HepG2 (cell line): ENCODE measurements around the gene PURB. TPM values are rescaled to one million over a fixed set of nuclear protein-coding genes. Genes with fewer than 3 reads are reported as not detected.

Experiments used
- BORCS8-MEF2B ChIP-seq: sonication (generic); formaldehyde crosslinking; IDR thresholded peaks from 2 replicates; pipeline ENCODE4 v1.8.0; 2022; ENCODE audit warnings: mild to moderate bottlenecking, missing genetic modification reagents
- ELF3 ChIP-seq: IDR thresholded peaks from 2 replicates; pipeline ENCODE4 v1.6.1; 2016; ENCODE audit warnings: missing genetic modification reagents, missing compliant biosample characterization
- GZF1 ChIP-seq: sonication (generic); formaldehyde crosslinking; IDR thresholded peaks from 2 replicates; pipeline ENCODE4 v1.5.1; 2020; ENCODE audit warnings: mild to moderate bottlenecking, missing genetic modification reagents
- HDAC6 ChIP-seq: fragments of 200-600 bp; sonication (generic); IDR thresholded peaks from 2 replicates; pipeline ENCODE4 v1.7.0; 2017; ENCODE audit warnings: mild to moderate bottlenecking, antibody characterized with exemption, low read length, low read depth
- IKZF4 ChIP-seq: sonication (generic); formaldehyde crosslinking; IDR thresholded peaks from 2 replicates; pipeline ENCODE4 v1.5.1; 2020; ENCODE audit warnings: borderline replicate concordance, mild to moderate bottlenecking, low read depth, missing genetic modification reagents; ENCODE audit errors: not compliant biosample characterization
- JUND ChIP-seq: sonication (generic); formaldehyde crosslinking; IDR thresholded peaks from 2 replicates; pipeline ENCODE4 v1.8.0; 2022; ENCODE audit warnings: mild to moderate bottlenecking, missing genetic modification reagents
- KAT7 ChIP-seq: IDR thresholded peaks from 2 replicates; pipeline ENCODE4 v1.6.1; 2018; ENCODE audit warnings: borderline replicate concordance, missing compliant biosample characterization
- KDM6A ChIP-seq: IDR thresholded peaks from 2 replicates; pipeline ENCODE4 v1.6.1; 2016; ENCODE audit warnings: low read depth
- MEF2D ChIP-seq: sonication (generic); formaldehyde crosslinking; IDR thresholded peaks from 2 replicates; pipeline ENCODE4 v1.5.1; 2020; ENCODE audit warnings: mild to moderate bottlenecking, missing genetic modification reagents
- SALL1 ChIP-seq: sonication (generic); formaldehyde crosslinking; IDR thresholded peaks from 2 replicates; pipeline ENCODE4 v1.8.0; 2022; ENCODE audit warnings: mild to moderate bottlenecking, missing genetic modification reagents
- SATB2 ChIP-seq: sonication (generic); formaldehyde crosslinking; IDR thresholded peaks from 2 replicates; pipeline ENCODE4 v1.5.0; 2020; ENCODE audit warnings: missing genetic modification reagents
- YY1 ChIP-seq: IDR thresholded peaks from 2 replicates; pipeline ENCODE4 v1.6.1; 2011; ENCODE audit warnings: low read length, low read depth, moderate library complexity, mild to moderate bottlenecking; ENCODE audit not compliant: insufficient read depth, insufficient replicate concordance
- ZBTB21 ChIP-seq: sonication (generic); formaldehyde crosslinking; IDR thresholded peaks from 2 replicates; pipeline ENCODE4 v1.4.0; 2020; ENCODE audit warnings: missing genetic modification reagents
- ZIK1 ChIP-seq: sonication (generic); formaldehyde crosslinking; IDR thresholded peaks from 2 replicates; pipeline ENCODE4 v1.5.0; 2020; ENCODE audit warnings: mild to moderate bottlenecking, low read depth, missing genetic modification reagents, borderline replicate concordance
- ZNF17 ChIP-seq: sonication (generic); formaldehyde crosslinking; IDR thresholded peaks from 2 replicates; pipeline ENCODE4 v1.5.0; 2020; ENCODE audit warnings: mild to moderate bottlenecking, missing genetic modification reagents
- ZNF251 ChIP-seq: sonication (generic); formaldehyde crosslinking; IDR thresholded peaks from 2 replicates; pipeline ENCODE4 v1.9.0; 2021; ENCODE audit warnings: mild to moderate bottlenecking, missing genetic modification reagents
- ZNF253 ChIP-seq: sonication (generic); formaldehyde crosslinking; IDR thresholded peaks from 2 replicates; pipeline ENCODE4 v1.8.0; 2022; ENCODE audit warnings: mild to moderate bottlenecking, missing genetic modification reagents, borderline replicate concordance
- ZNF329 ChIP-seq: sonication (generic); formaldehyde crosslinking; IDR thresholded peaks from 2 replicates; pipeline ENCODE4 v1.9.0; 2021; ENCODE audit warnings: low read depth, mild to moderate bottlenecking, missing genetic modification reagents
- ZNF446 ChIP-seq: sonication (generic); formaldehyde crosslinking; IDR thresholded peaks from 2 replicates; pipeline ENCODE4 v1.5.0; 2020; ENCODE audit warnings: mild to moderate bottlenecking, missing genetic modification reagents
- ZNF550 ChIP-seq: sonication (generic); formaldehyde crosslinking; IDR thresholded peaks from 2 replicates; pipeline ENCODE4 v1.4.0; 2020; ENCODE audit warnings: mild to moderate bottlenecking, missing genetic modification reagents, borderline replicate concordance
- ZNF646 ChIP-seq: sonication (generic); formaldehyde crosslinking; IDR thresholded peaks from 2 replicates; pipeline ENCODE4 v1.9.0; 2021; ENCODE audit warnings: mild to moderate bottlenecking, missing genetic modification reagents
- ZNF776 ChIP-seq: sonication (generic); formaldehyde crosslinking; IDR thresholded peaks from 2 replicates; pipeline ENCODE4 v1.4.0; 2020; ENCODE audit warnings: mild to moderate bottlenecking, missing genetic modification reagents
- ZSCAN29 ChIP-seq: sonication (generic); formaldehyde crosslinking; conservative IDR thresholded peaks from 2 replicates; pipeline ENCODE4 v1.4.0; 2020; ENCODE audit warnings: mild to moderate bottlenecking, missing genetic modification reagents
- ZZZ3 ChIP-seq: sonication (generic); formaldehyde crosslinking; IDR thresholded peaks from 2 replicates; pipeline ENCODE4 v1.4.0; 2020; ENCODE audit warnings: missing genetic modification reagents, mild to moderate bottlenecking, borderline replicate concordance
- polyA plus RNA-seq, 8 experiments: library from polyadenylated mRNA; depleted of rRNA in 3 of 8; stranded (reverse) in 7 of 8; unstranded in 1 of 8; fragments of >200 nt; fragmentation: Illumina TruSeq in 4 of 8; extraction: Trizol in 4 of 8; gene quantifications; 2 replicates each; pipeline versions ENCODE4 v1.2.1 to v1.2.3, GENCODE V29; 2011 to 2016; ENCODE audit warnings: low read depth in 4 of 8, missing spikeins in 1 of 8, mixed read lengths in 1 of 8; ENCODE audit not compliant: insufficient read depth in 1 of 8
- total RNA-seq, 5 experiments: library from RNA; depleted of rRNA; stranded (reverse); fragments of >200 nt; fragmentation: Illumina TruSeq; extraction: Trizol; gene quantifications; 2 replicates each; pipeline ENCODE4 v1.2.3, GENCODE V29; 2016; ENCODE audit warnings: low read depth in 1 of 5

The PURB gene
- total and polyA plus RNA-seq, 2 of the 13 experiments (the other 11 are each of a cell fraction or from before 2014, with no cell fraction given), result 2.3 to 4.3 TPM

DNA sequence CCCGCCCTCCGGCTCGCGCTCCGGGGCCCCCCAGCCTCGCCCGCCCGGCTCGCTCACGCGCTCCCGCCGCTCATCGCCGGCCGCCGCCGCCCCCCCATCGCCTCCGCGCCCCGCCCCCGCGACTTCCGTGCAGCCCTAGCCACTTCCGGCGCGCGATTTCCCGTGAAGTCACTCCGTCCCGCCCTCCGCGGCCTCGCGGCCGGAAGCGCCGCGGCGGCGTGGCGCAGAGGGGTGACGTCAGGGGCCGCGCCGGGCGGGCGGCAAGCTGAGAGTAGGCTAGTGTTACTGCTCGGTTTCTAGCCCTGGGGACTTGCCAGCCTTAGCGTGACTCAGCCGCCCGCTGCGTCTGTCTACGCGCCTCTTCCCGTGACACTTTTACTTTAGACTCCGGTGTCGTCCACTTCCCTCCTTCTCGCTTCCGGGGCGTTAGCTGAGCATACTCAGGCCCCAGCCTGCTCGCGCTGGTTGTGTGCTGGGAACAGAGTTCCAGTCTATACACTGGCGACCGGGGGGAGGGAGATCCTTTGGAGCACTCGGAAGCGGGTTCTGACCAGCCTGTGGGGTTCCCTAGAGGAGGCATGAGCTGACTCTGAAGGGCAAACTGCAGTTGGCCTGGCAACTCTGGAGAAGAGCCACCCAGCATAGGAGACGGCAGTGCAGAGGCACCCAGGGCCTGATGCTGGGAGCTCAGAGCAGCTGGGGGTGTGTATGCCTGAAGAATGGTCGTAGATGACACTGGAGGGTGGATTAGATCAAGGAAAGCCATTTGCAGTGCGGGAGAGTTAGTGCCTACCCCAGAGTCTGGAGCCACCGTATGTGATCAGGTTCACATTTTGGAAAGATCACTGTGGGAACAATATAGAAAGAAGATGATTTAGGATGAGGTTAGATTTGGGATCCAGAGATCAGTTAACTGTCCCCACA is at the start of gene PURB (continued):
- TF ChIP-seq GZF1 (no peak), JUND (CRISPR knock-in tag) (0 out of 2 replicates have a peak, but pooled peaks have one; percentile 63), IKZF4 (CRISPR knock-in tag) (peak; percentile 37), SATB2 (CRISPR knock-in tag) (no peak), ZNF646 (CRISPR knock-in tag) (no peak), ZIK1 (CRISPR knock-in tag) (no peak), KDM6A (CRISPR knock-in tag) (0 out of 2 replicates have a peak, but pooled peaks have one; percentile 19), BORCS8-MEF2B (CRISPR knock-in tag) (peak; percentile 83), ZNF17 (CRISPR knock-in tag) (no peak), KAT7 (CRISPR knock-in tag) (no peak; the same call in 1 of the 2 replicates), ZZZ3 (CRISPR knock-in tag) (peak; percentile 38; the same call in 1 of the 2 replicates), MEF2D (CRISPR knock-in tag) (peak; percentile 45; the same call in 1 of the 2 replicates), ZSCAN29 (CRISPR knock-in tag) (peak; percentile 75; the same call in 1 of the 2 replicates), ZNF329 (CRISPR knock-in tag) (peak; percentile 51; the same call in 1 of the 2 replicates), ZBTB21 (peak; percentile 69), ZNF550 (0 out of 2 replicates have a peak, but pooled peaks have one; percentile 88), ZNF446 (CRISPR knock-in tag) (no peak), HDAC6 (no peak), ZNF253 (0 out of 2 replicates have a peak, but pooled peaks have one; percentile 41), ELF3 (peak; percentile 67; the same call in 1 of the 2 replicates), ZNF776 (no peak), ZNF251 (CRISPR knock-in tag) (no peak), SALL1 (peak; percentile 72), YY1 (peak; percentile 35)
